ENCODE measurements around the gene MAGEB4.

MAGEB4 gene

GRCh38 chrX:30282527-30282926, 40.7 kb downstream of the MAGEB4 start:
- DNase-seq (ENCODE audit: low spot score): no peak
- TF ChIP-seq, protein P1, sequence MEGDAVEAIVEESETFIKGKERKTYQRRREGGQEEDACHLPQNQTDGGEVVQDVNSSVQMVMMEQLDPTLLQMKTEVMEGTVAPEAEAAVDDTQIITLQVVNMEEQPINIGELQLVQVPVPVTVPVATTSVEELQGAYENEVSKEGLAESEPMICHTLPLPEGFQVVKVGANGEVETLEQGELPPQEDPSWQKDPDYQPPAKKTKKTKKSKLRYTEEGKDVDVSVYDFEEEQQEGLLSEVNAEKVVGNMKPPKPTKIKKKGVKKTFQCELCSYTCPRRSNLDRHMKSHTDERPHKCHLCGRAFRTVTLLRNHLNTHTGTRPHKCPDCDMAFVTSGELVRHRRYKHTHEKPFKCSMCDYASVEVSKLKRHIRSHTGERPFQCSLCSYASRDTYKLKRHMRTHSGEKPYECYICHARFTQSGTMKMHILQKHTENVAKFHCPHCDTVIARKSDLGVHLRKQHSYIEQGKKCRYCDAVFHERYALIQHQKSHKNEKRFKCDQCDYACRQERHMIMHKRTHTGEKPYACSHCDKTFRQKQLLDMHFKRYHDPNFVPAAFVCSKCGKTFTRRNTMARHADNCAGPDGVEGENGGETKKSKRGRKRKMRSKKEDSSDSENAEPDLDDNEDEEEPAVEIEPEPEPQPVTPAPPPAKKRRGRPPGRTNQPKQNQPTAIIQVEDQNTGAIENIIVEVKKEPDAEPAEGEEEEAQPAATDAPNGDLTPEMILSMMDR (IDR thresholded peaks at IDR 0.05): no peak
- Histone ChIP-seq H3K4me3 (no peak overlapping the region), H3K27ac (no peak overlapping the region)

- no peak for DNase-seq (ENCODE audit: low spot score)
- Histone ChIP-seq H3K4me3 (no peak overlapping the region), H3K27ac (no peak overlapping the region)
- TF ChIP-seq, protein P1 (IDR thresholded peaks at IDR 0.05): no peak
These were observed 41.8 kb downstream of the MAGEB4 start for GRCh38 chrX:30283456-30284200.

Data from coronary artery (tissue), 2 donors.